ENCODE data around the gene NPM3.

The NPM3 gene

GRCh38 chr10:101773923-101774588, 9.2 kb downstream of the NPM3 start:
- DNase-seq, result no peak

- DNase-seq, result no peak
These were observed 10.1 kb downstream of the NPM3 start for GRCh38 chr10:101772895-101773761.

- DNase-seq, result no peak
These were observed 11.0 kb downstream of the NPM3 start for GRCh38 chr10:101772017-101772894.

- no peak for DNase-seq
These were observed 11.9 kb downstream of the NPM3 start for GRCh38 chr10:101771380-101771779.

- DNase-seq, result no peak
These were observed 12.7 kb downstream of the NPM3 start for GRCh38 chr10:101770331-101771215.

- no peak for DNase-seq
These were observed 13.6 kb downstream of the NPM3 start for GRCh38 chr10:101769541-101770180.

- DNase-seq, result no peak
These were observed 14.5 kb downstream of the NPM3 start for GRCh38 chr10:101768791-101769170.

- no peak for DNase-seq
These were observed 15.1 kb downstream of the NPM3 start for GRCh38 chr10:101767966-101768790.

GRCh38 chr10:101767600-101767945, 15.7 kb downstream of the NPM3 start:
- DNase-seq, result no peak

GRCh38 chr10:101766753-101767599, 16.3 kb downstream of the NPM3 start:
- DNase-seq, result no peak

- no peak for DNase-seq
These were observed 16.9 kb downstream of the NPM3 start for GRCh38 chr10:101766306-101766705.

- DNase-seq, result no peak
These were observed 20.0 kb downstream of the NPM3 start for GRCh38 chr10:101763141-101763846.

- DNase-seq, result no peak
These were observed 20.5 kb downstream of the NPM3 start for GRCh38 chr10:101762736-101763135.

- no peak for DNase-seq
These were observed 22.0 kb downstream of the NPM3 start for GRCh38 chr10:101761226-101761625.

- no peak for DNase-seq
These were observed 22.7 kb downstream of the NPM3 start for GRCh38 chr10:101760510-101760909.

GRCh38 chr10:101759309-101760247, 23.7 kb downstream of the NPM3 start:
- no peak for DNase-seq

- no peak for DNase-seq
These were observed 24.4 kb downstream of the NPM3 start for GRCh38 chr10:101758858-101759257.

GRCh38 chr10:101752241-101752640, 31.0 kb downstream of the NPM3 start:
- no peak for DNase-seq
